ENCODE data around the gene NFIX. TPM values are rescaled to one million over a fixed set of nuclear protein-coding genes. Genes with fewer than 3 reads are reported as not detected.

The NFIX gene
- total and polyA plus RNA-seq, 9 of the 15 experiments (the other 6 are each of a cell fraction or from before 2014, with no cell fraction given) = 0.28 to 26.8 (median 5.4) TPM

DNA sequence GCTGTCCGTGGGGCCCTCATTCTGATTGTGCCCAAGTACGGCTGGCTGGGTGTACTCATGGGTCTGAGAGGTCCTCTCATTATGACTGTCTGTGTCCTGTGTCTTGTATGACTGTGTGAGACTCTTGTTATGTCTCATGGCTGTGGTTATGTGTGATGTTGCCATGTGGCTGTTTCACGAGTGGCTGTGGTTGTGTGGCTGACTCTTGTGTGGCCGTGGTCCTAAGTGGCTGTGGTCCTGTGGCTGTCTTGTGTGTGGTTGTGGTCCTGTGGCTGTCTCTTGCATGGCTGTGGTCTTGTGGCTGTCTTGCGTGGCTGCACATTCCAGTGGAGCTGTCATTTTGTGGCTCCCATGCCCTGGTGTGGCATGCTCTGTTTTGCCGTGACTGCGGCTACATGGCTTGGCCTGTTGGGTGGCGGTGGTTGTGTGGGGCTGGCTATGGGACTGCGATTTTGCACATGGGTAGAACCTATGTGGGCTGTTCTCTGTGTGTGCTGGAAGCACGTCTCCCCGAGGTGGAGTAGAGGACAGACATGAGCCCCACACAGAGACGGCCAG, 104.8 kb downstream of the NFIX start (continued):
- TF ChIP-seq, protein P1, sequence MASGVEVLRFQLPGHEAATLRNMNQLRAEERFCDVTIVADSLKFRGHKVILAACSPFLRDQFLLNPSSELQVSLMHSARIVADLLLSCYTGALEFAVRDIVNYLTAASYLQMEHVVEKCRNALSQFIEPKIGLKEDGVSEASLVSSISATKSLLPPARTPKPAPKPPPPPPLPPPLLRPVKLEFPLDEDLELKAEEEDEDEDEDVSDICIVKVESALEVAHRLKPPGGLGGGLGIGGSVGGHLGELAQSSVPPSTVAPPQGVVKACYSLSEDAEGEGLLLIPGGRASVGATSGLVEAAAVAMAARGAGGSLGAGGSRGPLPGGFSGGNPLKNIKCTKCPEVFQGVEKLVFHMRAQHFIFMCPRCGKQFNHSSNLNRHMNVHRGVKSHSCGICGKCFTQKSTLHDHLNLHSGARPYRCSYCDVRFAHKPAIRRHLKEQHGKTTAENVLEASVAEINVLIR (CRISPR knock-in tag; IDR thresholded peaks at IDR 0.05) = no peak
- TF ChIP-seq ETV6 (IDR thresholded peaks at IDR 0.05; ENCODE audit: borderline replicate concordance in 1 of 2, low read depth in 2 of 2, low read length in 1 of 2) (no peak; a peak in 1 of 4 replicates), ETV6 (CRISPR knock-in tag; IDR thresholded peaks at IDR 0.05; ENCODE audit: borderline replicate concordance) (no peak), ZNF239 (CRISPR knock-in tag; IDR thresholded peaks at IDR 0.05) (no peak), MAFK (IDR thresholded peaks at IDR 0.05; ENCODE audit: low read length) (no peak), ZNF134 (CRISPR knock-in tag; conservative IDR thresholded peaks at IDR 0.05) (no peak), NUFIP1 (IDR thresholded peaks at IDR 0.05; ENCODE audit: partially characterized antibody) (no peak), ZNF282 (CRISPR knock-in tag; IDR thresholded peaks at IDR 0.05) (no peak), FOXJ2 (tag; IDR thresholded peaks at IDR 0.05) (no peak), GATAD2A (IDR thresholded peaks at IDR 0.05) (peak; percentile 59; the same call in 1 of the 2 replicates), PHTF2 (CRISPR knock-in tag; IDR thresholded peaks at IDR 0.05) (no peak), DNMT1 (IDR thresholded peaks at IDR 0.05) (no peak; the same call in 1 of the 2 replicates), SPI1 (IDR thresholded peaks at IDR 0.05; ENCODE audit: borderline replicate concordance, low read depth, low read length) (no peak), CCAR2 (IDR thresholded peaks at IDR 0.05; ENCODE audit: low read depth, low read length) (no peak), MTA3 (IDR thresholded peaks at IDR 0.05; ENCODE audit: borderline replicate concordance) (no peak), ERF (CRISPR knock-in tag; IDR thresholded peaks at IDR 0.05) (no peak)
- TF ChIP-seq, protein P2, sequence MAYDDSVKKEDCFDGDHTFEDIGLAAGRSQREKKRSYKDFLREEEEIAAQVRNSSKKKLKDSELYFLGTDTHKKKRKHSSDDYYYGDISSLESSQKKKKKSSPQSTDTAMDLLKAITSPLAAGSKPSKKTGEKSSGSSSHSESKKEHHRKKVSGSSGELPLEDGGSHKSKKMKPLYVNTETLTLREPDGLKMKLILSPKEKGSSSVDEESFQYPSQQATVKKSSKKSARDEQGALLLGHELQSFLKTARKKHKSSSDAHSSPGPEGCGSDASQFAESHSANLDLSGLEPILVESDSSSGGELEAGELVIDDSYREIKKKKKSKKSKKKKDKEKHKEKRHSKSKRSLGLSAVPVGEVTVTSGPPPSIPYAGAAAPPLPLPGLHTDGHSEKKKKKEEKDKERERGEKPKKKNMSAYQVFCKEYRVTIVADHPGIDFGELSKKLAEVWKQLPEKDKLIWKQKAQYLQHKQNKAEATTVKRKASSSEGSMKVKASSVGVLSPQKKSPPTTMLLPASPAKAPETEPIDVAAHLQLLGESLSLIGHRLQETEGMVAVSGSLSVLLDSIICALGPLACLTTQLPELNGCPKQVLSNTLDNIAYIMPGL (CRISPR knock-in tag; IDR thresholded peaks at IDR 0.05) = no peak
- TF ChIP-seq, protein P3, sequence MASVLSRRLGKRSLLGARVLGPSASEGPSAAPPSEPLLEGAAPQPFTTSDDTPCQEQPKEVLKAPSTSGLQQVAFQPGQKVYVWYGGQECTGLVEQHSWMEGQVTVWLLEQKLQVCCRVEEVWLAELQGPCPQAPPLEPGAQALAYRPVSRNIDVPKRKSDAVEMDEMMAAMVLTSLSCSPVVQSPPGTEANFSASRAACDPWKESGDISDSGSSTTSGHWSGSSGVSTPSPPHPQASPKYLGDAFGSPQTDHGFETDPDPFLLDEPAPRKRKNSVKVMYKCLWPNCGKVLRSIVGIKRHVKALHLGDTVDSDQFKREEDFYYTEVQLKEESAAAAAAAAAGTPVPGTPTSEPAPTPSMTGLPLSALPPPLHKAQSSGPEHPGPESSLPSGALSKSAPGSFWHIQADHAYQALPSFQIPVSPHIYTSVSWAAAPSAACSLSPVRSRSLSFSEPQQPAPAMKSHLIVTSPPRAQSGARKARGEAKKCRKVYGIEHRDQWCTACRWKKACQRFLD (CRISPR knock-in tag; IDR thresholded peaks at IDR 0.05) = no peak
- TF ChIP-seq, protein P4, sequence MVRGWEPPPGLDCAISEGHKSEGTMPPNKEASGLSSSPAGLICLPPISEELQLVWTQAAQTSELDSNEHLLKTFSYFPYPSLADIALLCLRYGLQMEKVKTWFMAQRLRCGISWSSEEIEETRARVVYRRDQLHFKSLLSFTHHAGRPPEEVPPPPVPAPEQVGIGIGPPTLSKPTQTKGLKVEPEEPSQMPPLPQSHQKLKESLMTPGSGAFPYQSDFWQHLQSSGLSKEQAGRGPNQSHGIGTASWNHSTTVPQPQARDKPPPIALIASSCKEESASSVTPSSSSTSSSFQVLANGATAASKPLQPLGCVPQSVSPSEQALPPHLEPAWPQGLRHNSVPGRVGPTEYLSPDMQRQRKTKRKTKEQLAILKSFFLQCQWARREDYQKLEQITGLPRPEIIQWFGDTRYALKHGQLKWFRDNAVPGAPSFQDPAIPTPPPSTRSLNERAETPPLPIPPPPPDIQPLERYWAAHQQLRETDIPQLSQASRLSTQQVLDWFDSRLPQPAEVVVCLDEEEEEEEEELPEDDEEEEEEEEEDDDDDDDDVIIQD (CRISPR knock-in tag; IDR thresholded peaks at IDR 0.05) = no peak
- TF ChIP-seq, protein P5, sequence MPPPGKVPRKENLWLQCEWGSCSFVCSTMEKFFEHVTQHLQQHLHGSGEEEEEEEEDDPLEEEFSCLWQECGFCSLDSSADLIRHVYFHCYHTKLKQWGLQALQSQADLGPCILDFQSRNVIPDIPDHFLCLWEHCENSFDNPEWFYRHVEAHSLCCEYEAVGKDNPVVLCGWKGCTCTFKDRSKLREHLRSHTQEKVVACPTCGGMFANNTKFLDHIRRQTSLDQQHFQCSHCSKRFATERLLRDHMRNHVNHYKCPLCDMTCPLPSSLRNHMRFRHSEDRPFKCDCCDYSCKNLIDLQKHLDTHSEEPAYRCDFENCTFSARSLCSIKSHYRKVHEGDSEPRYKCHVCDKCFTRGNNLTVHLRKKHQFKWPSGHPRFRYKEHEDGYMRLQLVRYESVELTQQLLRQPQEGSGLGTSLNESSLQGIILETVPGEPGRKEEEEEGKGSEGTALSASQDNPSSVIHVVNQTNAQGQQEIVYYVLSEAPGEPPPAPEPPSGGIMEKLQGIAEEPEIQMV (tag; conservative IDR thresholded peaks at IDR 0.05; ENCODE audit: low read depth) = no peak
